GM11168 (cell line): ENCODE results near the gene SIN3A.
"Not testable (repeated sequence)": the region's sequence is repeated elsewhere in the genome, so short reads cannot be mapped to it uniquely, and the experiment has no call there.

Source experiments
- in situ Hi-C: fragments of 300-500 bp; cut with MboI; formaldehyde crosslinking; loops from one replicate; pipeline ENCODE4 v1.12.0; 2022; ENCODE audit warnings: low sequenced_read_pairs; ENCODE audit not compliant: unreplicated experiment

Gene SIN3A

GRCh38 chr15:75383986-75384385 lies 67.5 kb downstream of the SIN3A start:
- in situ Hi-C loops, result not testable (repeated sequence)

DNA sequence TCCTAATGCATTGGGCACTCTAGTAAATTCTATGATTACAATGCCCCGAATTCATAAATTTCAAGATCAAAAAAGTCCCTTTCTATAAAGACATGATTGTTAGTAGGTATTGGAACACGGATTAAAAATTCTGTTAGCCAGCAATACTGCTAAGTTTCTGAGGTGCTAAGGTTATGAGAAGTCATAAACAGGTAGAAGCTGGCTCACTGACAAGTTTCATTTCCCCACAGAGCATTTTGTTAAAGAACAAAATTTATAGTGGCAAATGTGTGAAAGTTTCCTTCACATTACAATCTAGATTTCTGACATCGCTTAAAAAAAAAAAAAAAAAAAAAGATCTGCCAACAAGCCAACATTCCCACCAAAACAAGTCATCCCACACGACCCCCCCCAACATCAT lies 70.7 kb downstream of the SIN3A start:
- in situ Hi-C loops, result no loop called here

DNA sequence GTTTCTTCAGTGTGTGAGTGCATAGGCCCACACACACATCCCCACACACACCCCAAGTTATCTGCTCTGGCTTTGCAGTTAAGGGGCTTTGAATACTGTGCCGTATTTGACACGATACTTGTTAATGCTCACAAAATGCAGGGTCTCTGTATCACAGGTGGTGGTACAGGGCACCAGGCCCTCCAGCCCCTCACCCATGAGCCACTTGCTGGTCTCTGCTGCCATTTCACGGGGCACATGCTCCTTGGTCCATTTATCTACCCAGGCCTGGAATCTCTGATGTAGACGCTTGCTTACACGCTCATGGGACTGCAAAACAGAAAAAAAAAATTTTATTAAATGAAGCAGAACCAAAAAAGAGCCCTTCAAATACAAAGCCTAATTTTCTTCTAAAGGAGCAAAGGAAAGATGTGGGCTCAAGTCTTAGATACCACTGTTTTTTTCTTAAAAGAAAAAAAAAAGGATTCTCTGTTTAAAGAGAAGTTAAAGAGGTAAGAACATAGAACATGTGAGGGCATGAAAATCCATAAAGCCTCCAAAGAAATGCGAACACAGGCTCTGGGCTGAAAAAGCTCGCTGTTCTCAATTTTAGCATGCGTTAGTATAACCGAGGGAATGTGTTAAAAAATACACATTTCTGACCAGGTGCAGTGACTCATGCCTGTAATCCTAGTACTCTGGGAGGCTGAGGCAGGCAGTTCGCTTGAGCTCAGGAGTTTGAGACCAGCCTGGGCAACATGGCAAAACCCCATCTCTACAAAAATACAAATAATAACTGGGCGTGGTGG lies 79.4 kb downstream of the SIN3A start:
- in situ Hi-C loops, result no loop called here

DNA sequence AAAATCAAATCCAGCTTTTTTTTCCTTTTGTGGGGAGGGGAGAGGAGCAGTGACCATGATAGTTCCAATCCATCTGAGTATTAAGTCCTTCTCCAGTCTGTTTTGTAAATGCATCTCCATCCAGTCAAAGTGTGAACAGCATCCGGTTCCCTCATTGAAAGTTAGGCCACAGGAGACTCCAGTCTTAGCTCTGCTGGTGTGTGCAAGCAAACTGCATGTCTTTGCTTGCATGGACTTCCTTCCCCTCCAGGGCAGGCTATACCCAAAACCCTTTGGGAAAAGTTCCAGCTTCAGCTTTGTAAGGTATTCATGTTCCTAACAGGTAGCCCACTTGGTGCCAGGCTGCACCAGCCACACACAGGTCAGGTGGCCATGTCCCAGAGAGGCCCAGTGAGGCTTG lies 80.0 kb downstream of the SIN3A start:
- in situ Hi-C loops, result no loop called here

GRCh38 chr15:75369897-75370581 lies 81.5 kb downstream of the SIN3A start:
- in situ Hi-C loops, result no loop called here

DNA sequence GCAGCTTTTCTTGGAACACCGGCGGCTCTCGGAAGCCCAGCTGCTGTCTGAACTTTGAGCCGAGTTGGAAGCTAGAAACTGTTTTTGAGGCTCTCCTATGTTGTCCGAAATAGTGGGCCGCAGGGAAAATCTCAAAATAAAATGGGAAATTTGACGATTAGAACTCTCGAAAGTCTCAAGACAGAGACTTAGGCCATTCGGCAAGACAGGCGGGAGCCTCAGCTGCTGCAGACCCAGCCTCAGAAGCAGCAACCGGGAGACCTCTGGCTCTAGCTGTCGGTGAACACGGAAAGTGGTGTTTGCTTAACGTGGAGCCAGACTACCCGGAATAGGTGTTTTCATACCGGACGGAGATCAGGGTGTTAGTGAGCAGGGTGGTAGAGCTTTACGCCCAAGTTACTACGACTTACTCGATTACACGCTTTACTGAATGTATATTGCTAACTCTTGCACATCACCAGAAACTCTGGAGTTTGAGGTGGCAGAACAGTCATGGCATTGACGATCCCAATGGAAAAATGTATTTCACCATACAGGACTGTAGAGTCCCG lies 82.7 kb downstream of the SIN3A start:
- in situ Hi-C loops, result no loop called here

DNA sequence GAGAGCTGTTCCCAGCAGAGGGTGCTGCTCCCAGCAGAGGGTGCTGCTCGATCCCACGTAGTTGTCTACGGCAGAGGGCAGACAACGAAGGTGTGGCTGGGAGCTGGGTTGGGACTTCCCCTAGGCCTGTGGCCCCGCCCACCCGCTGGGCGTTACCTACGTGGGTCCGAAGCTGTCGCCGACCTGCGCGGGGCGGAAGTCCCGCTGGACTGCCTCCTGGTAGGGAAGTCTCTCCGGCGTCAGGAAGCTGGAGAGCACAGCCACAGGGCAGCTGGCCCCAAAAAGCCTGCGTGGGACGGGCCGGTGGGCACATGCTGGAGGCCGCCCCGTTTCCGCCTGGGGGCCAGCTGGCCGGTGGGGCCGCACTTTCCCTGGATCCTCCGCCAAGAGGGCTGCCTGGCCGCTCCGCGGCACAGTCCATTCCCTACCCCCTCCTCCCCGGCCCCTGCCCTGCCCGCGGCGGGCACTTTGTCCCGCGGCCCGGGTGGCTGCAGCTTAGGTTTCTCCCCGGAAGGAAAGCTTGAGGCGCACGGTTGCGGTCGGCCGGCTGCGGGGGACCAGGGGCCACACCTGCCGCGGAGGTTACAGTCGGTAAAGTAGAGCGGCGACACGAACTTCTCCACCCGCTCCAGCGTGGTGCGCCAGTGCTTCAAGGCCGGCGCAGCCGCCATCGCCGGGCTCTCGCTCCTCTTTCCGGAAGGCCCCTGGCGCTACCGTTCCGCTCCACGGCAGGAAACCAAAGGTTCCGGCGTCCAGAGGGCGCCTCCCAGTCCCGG lies 83.4 kb downstream of the SIN3A start, which contains the start of gene MAN2C1:
Gene MAN2C1, minus strand, starts transcription at position 695 of the 776 bp plus-strand sequence. Its CDS starts 24 bp downstream, at position 671.
- in situ Hi-C loops, result no loop called here

- in situ Hi-C loops, result no loop called here
These were observed 84.0 kb downstream of the SIN3A start for GRCh38 chr15:75367406-75367912.

DNA sequence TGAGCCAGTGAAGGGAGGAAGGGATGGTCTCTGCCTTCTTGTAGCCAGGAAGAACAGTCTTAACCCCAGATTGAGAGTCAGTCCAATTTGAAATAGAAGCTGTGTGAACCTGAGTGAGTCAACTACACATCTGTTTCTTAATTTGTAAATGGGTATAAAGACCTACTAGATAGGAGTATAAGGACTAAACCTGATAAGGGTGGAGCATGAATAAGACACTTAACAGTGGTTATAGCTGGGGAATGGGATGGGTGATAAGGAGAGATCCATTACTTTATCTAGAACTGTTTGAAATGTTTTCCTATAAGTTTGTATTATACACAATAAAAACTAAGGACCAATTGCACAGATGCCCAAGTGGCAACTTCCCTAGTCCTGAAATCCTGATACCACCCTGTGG lies 84.5 kb downstream of the SIN3A start:
- in situ Hi-C loops, result no loop called here

GRCh38 chr15:75366163-75366562 lies 85.3 kb downstream of the SIN3A start:
- in situ Hi-C loops, result no loop called here

DNA sequence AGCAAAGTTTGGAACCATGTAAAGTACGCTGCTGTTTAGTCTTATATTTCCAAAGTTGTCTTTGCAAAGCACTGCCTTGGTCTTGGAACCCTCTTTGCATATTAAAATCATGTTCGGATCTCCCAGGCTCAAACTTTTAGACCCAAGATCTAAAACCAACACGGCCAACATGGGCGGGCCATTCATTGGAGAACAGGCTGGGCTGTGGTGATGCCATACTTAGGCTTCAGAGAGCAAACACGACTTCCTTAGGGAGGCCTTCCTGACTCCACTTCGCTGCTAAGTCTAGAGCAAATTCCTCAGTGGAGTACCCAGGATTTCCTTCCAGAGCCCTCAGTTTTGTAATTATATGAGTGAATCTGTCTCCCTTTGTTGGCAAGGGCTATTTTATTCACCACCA lies 86.6 kb downstream of the SIN3A start:
- in situ Hi-C loops, result no loop called here

- in situ Hi-C loops, result no loop called here
These were observed 87.7 kb downstream of the SIN3A start for GRCh38 chr15:75363786-75364185.

DNA sequence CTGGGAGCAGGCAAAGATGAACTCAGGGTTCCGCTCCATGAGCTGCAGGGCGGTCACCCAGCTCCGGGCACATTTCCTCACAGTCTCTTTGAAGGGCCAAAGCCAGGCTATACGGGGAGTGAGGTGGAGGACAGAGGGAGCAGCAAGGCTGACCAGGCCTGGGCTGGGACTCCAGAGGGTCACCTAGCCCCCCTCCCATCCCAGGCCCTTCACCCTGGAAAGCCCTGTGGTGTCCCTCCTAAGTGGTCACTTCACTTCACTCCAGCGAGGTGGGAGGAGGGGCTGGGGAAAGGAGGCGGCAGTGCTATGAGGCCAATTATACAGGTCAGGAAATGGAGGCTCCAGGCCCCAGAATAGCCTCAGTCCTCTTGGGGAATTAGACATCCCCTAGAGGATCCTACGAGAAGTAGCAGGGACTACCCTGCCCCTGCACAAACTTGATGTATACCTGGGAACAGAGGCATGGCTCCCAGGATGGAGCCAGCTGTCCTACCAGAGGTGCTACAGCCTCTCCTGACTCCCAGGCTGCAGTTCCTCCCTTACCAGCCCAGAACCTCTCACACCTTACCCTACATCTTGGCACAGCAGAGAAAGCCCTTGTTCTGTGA lies 88.7 kb downstream of the SIN3A start:
- in situ Hi-C loops, result no loop called here

- in situ Hi-C loops, result no loop called here
These were observed 89.4 kb downstream of the SIN3A start for GRCh38 chr15:75361989-75362641.

DNA sequence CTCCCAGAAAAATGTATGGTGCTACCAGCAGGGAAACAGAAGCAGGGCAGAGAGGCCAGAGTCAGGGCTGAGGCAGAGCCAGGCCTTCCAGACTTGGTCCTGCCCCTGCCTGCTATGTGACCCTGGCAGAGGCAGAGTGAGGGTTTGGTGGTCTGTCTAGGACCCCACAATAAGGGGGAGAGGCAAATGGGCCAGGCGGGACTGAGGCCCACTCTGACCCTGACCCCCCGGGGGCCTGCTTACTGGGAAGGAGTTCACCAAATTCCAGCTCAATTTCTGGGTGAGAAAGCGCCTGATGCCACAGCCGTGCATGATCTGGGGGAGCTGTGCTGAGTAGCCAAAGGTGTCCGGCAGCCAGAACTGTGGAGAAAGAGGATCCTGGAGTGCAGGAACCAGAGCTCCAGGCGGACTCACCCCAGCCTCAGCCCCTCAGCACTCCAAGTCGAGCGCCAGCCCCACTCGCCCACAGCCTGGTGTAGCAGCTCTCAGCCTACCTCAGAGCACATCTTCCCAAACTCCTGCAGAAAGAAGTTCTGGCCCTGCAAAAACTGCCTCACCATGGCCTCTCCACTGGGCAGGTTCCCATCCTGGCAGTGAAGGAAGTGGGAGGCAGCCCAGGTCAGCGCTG lies 90.0 kb downstream of the SIN3A start:
- in situ Hi-C loops, result no loop called here

- in situ Hi-C loops, result no loop called here
These were observed 90.6 kb downstream of the SIN3A start for GRCh38 chr15:75360856-75361255.

DNA sequence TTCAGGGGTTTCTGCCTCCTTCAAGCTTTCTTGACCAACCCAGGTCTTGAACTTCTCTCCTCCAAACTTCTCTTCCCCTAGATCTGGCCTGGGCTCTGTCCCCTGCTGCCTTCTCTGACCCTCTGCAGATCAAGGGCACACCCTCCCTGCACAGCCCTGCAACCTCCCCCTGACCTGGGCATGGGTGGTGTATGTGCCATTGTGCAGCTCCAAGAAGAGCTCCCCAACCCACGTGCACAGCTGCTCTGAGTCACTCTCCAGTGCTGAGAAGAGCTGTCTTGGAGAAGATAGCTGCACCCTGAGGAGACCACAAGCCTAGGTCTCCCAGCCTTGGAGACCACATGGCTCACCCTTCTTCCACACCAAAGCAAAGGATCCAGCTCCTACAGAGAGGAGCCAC lies 91.1 kb downstream of the SIN3A start:
- in situ Hi-C loops, result no loop called here

- in situ Hi-C loops, result no loop called here
These were observed 91.8 kb downstream of the SIN3A start for GRCh38 chr15:75359537-75360250.
